Stimulated activated CD8-positive, alpha-beta memory T cell treated with anti-CD3 and anti-CD28 coated beads, Interleukin-7, amount 100 ng/mL, for 24 hours (primary cell): ENCODE results near the gene KATNAL2.

Source experiments
- DNase-seq: peaks from one replicate; pipeline ENCODE4 v3.0.0-alpha.2; 2020; ENCODE audit warnings: low read depth

The KATNAL2 gene

DNA sequence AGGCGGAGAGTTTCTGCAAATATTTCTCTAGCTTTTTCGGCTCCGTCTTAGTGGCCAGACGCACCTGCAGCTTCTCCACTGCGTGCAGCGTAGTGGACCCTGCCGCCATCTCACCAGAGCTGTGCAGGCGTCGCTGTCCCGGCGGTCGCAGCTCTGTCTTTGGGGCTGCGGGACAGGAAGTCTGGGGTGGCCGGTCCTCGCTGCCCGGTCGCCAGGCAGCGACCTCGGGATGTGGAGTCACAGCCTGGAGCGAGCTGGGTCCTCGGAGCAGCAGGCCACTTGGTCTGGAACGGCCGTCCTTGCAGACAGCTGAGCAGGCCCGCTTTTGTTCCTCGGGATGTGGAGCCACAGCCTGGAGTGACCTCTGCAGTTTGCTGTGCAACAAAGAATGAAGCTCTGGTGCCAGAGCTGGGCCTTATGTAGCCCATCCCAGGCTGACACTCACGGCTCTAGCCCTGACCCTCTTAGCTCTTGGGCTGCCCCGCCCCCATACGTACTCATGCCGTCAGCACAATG, 117.8 kb downstream of the KATNAL2 start, which contains the start of gene ELOA2:
TSS of gene ELOA2 (minus strand) at position 466 of the 516 bp plus-strand sequence. CDS start at position 109, 357 bp downstream.
- no peak for DNase-seq

DNA sequence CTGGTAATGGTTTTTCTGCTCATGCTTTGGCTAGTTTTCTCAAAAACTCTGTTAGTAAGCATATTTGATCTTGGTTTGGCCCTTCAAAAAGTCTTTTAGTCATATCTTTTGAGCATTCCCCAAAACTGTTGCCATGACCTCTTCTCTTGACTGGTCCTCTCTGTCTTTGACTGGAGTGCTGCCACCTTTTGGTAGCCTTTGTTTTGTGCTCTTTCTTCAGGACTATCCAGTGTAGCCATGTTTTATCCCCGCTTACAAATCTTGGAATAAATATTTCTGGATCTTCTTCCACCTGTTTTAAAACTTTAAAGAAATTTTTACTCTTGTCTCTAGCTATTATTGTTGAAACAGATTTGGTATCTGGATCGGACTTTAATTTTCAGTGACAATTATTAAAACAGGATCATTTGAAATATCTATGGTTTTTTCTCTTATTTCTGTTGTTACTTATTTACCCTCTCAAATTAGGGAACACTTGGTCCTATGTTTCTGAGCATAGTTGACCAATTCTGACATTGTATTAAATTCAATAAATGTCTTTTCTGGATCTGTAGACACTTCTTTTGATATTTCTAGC, 119.0 kb downstream of the KATNAL2 start:
- no peak for DNase-seq

DNA sequence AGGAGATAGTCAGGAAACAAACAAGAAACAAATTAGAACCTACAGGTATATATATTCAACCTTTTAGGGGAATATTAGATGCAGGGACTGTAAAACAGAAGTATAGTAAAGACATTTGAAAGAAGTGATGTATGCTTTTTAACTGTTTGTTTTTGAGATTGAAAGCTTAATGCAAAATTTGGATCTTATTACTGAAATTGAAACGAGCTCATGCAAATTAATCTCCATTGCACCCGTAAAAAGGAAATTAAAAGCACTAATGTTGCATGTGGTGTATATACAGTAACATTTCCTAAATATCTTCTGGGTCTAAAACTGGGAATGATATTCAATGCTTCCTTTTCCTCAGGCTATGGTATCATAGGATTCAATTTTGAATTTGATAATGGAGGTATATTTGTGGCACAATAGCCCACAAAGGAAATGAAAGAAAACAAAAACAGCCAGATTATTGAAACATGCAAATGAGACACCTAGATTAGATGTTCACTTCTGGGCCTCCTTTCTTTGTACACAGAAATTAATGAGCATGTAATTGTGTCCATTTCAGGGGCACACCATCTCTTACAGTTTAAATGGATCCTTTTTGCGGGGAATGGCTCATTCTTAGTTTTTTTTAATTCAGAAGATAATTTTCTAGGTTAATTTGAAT, 119.7 kb downstream of the KATNAL2 start:
- DNase-seq, result no peak

DNA sequence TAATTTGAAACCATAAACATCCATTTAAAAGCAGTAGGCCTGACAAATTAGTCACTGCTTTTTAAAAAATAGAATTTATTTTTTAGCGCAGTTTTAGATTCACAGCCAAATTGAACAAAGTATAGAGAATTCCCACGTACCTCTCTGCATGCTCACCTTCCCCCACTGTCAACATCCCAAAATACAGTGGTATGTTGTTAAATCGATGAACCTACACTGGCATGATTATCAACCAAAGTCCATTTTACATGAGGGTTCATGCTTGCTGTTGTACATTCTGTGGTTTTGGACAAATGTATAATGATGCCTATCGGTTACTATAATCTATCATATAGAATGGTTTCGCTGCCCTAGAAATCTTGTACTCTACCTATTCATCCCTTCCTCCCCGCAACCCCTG, 123.6 kb downstream of the KATNAL2 start:
- DNase-seq, result no peak

DNA sequence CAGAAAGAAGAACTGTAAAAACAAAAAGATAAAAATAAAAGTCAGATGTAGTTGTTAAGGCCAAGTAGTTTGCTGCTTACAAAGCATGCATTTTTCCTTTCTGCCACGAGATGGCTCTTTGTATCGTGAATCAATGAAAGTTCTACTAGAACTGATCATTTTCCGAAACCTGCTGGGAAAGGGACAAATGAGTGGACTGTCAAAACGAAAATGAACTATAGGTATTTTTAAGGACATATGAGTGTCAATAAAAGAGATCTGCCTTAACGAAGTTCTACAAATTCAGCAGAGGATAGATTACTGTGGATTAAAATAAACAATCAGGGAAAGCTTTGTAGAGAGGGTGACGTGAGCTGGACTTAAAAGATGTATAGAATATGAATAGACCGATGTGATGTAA, 133.1 kb downstream of the KATNAL2 start:
- DNase-seq, result no peak

DNA sequence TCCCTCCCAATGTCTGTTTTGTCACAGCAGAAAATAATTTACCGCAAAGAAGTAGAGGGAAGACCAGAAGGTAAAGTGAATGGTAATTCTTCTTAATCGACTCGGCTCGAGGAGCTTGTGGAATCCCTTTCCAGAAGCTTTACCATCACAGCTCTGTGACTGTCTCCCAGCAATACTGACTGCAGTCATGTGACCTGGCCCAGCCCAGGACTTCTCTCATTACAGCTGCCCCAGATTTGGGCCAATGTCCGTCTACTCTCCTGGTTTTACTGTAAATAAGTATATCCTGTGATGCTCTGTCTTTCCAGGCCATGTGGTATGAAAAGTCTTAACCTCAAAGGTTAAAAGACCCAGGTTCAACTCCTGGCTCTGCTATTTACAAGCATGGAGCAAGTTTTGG, 137.0 kb downstream of the KATNAL2 start:
- DNase-seq, result no peak

DNA sequence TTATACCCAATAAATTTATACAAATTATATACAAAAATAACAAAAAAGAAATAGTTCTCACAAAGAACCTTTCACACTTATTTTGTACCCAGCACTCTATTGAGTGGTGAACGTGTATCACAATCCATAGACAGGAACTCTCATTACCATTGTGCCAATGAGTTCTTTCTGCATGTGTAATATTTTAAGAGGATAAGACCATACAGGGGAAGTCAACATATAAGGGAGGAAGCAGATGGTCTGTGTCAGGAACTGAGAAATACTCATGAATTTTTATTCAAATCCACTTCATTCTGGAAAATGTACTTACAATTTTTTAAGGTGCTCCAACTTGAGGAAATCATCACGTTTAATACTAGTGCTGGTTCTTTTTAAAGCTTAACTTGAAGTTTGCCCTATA, 145.1 kb downstream of the KATNAL2 start:
- DNase-seq, result no peak

DNA sequence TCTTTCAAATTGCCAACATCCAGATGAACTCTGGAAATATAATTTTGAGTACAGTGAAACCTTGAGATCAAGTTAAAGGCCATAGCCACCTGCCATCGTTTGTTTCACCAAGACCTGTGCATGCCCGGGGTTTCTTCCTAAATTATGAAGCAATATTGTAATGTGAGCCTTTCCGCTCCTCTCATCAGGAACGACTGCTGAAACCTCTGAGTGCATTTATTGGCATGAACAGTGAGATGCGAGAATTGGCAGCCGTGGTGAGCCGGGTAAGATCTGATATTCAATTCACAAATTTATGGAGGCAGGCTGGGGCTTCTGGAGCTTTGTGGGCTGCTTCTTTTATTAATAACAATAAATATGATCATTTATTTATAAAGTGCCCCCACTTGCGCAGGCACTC, 145.7 kb downstream of the KATNAL2 start:
- no peak for DNase-seq

DNA sequence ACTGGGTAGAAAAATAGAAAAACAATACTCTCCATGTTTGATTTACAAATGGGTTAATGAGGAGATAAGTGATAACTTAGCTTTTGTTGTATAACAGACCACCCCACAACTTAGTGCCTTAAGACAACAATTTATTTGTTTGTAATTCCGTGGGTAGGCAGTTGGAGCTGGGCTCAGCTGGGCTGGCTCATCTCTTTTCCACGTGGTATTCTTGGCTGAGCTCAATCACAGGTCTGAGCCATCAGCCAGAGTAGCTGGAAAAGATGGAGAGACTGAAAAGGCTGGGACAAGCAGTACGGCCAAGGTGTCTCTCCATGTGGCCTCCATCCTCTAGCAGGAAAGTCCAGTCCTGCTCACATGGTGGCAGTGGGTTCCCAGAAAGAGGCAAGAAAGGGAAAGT, 150.2 kb downstream of the KATNAL2 start:
- no peak for DNase-seq

DNA sequence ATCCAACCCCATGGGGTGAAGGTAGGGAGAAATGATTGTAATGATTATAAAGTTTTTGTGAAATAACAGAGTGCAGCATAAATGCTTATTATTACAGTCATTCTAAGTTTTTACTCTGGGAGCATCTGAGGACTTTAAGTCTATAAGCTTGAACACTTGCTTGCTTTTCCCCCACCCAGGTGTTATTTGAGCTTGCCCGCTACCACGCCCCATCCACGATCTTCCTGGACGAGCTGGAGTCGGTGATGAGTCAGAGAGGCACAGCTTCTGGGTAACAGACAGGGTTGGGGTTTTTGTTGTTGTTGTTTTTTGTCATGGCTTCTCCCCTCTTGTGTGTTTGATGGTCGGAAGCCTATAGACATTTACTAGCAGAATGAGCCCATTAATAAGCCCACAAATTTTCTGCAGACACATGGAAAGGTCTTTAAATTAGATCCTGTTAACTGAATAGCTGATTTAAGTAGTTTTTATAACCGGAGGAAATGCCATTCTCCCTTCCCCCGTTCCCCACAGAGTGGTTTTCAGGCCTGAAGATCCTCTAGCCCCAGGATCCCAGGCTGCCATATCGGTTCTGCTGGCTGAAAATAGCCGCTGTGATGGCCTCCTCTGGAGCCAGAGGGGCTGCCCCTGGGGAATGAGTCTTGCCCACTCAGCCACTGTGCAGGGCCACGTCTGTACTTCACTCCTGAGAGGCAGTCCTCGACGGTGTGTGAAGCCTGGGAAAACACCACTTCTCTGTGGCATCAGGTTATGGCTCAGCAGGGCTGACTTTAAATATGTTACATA, 157.9 kb downstream of the KATNAL2 start:
- DNase-seq, result no peak

DNA sequence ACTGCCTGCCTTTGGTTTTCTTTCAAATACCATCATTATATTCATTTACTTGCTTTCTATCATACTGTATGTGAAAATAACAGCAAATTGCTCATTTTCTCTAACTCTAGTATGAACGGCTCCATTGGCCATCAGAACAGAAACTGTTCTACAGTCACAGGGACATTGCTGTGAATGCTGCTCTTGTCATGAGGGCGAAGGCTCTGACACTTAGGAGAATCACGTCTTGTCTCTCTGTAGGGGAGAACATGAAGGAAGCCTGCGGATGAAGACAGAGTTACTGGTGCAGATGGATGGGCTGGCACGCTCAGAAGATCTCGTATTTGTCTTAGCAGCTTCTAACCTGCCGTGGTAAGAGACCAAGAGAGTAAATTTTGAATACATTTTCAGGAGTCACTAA, 159.7 kb downstream of the KATNAL2 start:
- DNase-seq, result no peak

DNA sequence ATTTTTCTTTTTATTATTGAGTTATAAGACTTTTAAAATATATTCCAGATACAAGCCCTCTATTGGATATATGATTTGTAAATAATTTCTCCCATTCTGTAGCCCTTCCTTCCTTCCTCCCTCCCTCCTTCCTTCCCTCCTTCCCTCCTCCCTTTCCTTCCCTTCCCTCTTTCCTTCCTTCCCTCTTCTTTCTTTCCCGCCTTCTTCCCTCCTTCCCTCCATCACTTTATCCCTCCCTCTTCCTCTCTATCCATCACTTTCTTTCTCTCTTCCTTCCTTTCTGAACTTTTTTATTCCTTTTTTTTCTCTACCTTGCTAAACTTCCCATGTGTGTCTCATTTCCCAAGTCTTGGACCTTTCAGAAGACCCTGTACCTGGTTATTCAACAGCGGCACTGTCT, 163.5 kb downstream of the KATNAL2 start:
- no peak for DNase-seq

DNA sequence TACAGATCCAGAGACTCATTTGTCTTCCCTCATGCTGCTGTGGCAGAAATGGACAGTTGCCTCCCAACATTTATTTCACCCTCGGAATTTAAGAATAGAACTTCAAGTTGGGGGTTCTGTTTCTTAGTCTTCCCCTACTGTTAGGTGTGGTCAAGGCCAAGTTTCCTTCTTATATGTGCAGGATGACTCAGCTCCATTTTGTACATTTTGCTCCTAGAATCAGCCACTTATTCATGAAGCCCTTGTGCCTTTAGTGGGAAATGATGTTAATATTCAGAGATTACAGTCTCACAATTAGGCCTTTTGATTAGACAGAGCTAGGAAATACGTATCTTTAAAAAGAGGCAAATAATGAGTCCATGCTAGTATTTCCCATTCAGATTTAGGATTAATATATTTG, 164.2 kb downstream of the KATNAL2 start:
- DNase-seq, result no peak

DNA sequence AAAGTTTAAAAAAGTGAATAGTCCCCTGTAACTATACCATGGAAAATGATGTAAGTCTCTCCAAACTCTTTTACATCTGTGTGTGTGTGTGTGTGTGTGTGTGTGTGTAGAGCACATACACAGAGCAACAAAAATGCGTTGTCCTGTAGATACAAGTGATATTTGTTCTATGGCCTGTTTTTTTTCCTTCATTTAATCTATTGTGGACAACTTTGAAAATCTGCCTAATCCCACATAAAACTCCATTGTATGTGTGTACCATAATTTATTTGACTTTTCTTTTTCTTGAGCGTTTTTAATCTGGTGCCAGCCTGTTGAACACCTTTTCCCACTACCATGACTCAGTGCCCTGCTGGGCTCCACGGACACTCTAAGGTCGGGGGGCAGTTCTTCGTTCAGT, 170.3 kb downstream of the KATNAL2 start:
- DNase-seq, result no peak

DNA sequence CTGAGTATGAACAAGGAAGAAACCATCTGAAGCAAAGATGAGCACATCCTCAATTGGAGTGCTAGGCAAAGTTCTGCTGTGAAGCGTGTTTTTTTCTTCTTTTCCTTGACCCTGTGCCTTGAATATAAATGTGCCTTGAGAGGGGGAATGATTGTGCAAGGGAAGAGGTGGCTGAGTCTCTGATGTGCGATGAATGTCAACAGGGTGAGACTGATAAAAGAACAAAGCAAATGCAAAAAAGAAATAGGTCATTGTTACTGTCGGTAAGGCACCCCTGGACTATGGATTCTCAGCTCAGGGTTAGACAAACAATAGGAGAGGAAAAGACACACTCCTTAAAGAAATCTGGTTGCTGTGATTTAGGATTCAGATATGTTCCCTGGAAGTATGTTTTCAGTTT, 178.4 kb downstream of the KATNAL2 start:
- no peak for DNase-seq

DNA sequence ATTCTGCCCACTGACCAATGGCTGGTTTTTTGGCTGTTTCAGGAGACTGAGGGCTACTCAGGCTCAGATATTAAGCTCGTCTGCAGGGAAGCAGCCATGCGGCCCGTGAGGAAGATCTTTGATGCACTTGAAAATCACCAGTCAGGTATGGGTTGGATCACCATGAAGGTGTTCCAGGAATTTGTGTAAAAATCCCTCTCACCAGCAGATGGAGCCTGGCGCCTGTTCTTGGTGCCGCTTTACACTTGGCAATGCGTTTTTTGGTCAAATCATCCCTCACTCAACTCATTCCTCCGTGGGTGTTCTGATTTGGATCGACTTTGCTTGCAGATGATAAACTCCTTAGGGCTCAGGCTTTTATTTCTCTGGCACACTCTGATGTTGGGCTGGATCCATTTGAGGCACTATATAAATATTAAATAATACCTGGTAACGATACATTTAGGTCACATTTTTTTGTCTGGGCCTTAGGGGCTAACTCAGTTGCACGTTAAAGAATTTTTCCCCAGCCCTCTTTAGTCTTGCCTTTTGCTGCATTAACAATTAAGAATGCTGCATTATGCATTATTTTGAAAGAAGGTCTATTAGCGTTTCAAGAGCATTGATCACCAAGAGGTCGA, 182.9 kb downstream of the KATNAL2 start:
- DNase-seq, result peak; percentile 28

DNA sequence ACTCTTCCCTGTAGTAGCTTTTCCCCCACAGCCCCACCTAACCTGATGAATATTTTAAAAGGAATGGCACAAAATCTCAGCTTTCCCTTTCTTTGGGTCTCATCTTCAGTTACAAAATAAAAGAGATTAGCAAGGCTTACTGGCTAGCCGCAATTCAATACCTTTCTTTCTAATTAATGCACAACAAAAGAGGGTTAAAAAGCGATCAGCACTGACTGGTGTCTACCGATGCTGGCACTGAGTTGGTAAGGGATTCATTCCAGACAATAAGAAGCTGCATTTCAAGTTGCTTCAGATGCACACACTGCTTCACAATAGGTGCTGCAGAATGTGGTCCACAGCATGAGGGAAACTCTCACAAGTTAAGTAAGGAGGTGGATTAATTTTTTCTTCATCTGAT, 191.0 kb downstream of the KATNAL2 start:
- DNase-seq, result no peak

DNA sequence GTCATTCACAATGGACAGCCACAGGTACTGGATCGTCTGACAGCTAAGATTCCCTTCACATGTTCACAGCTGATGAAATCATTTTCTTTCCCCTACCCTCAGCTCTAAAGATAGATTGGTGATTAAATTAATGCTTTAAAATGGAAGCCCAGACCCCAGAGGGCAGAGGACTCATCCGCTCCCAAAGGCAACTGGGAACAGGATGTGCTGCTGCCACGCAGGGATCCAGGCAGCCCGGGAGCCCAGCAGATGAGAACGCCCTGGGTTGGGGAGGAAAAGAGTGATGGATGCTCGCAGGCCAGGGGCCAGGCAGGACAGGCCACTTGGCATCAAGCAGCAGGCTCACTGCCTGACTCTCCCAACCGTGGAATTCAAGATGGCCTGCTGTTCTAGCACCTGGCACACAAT, 191.6 kb downstream of the KATNAL2 start:
- DNase-seq, result no peak

DNA sequence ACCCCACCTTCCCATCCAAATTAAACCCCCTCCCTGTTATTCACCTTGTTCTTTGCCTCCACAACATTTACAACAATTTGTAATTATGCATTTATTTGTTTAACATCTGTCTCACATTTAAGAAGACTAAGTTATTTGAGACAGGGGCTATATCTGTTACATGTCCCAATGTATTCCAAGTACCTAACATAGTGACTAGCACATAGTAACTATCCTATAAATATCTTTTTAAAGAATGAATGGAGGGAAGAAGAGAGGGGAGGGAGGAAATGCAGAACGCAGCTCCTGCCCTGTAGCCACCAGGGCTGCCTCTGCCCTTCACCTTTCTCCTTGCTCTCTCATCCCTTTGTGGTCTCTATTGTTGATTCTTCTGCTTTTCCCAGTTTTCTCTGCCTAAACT, 192.3 kb downstream of the KATNAL2 start:
- no peak for DNase-seq

DNA sequence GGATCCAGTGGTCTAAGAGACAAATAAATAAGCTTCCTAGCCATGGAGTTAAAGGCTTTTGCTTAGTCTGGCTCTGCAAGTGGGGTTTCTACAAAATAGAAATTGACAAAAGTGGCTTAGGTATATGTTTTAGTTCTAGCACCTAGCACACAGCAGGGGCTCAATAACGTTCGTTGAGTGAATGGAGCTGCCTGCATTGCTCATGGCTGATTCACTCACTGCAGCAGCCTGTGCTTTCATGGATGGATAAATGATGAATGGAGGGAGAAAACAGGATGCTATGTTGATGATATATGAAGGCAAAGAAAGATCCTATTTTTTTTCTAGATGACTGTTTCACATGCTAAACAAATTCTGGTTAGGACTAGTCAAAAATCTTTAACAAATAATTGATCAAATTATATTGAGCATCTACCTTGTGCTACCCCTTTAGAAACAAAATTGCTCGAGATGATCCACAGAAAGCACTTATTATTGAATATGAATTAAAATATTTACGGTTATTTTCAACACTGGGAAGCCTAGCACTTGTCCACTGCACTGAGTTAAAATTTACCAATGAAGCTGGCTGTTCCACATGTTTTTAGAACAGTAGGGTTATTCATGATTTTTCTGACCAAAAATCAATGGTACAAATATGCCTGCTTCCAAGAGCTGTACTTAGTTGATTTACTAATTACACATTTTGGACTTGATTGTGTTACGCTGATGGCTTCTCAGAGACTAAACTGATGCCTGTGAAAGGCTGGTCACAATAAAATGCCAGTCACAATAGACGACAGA, 193.3 kb downstream of the KATNAL2 start:
- DNase-seq, result no peak

DNA sequence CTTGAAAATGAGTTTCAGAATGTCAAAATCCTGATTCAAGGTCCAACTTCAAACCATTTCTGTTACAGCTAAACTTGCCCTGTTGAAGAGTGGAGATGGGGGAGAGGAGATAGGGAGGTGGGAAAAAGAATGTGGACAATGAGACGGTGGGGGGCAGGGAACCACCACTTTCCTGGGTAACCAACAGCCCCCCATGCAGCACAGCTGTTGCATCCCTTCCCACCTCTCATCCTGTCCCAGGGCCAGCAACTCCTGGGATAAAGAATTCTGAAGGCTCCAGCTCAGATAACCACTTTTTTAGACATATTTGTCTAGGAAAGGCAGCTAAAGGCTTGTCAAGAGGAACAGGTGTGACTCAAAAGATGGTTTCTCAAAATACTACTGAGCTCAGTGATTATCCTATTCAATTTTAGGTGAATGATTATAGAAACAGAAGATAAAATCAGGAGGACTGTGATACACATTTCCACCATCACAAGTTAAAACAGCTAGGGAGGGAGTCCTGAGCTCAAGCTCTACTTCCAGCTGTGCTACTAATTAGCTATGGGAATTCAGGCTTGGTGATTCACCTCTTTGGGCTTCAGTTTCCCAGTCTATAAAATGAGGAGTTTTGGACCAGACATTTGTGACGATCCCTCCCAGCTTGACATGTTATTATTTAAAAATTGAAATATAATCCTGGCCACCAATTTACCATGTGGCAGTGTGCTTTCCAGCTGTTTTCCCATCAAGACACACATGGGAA, 196.6 kb downstream of the KATNAL2 start:
- DNase-seq, result no peak
